GM21717 (cell line): ENCODE results near the gene MAPK11.

ENCODE experiments used
- ATAC-seq: cut with Tn5 transposase; IDR thresholded peaks from one replicate; pipeline ENCODE4 v1.9.1; 2021; ENCODE audit warnings: mild to moderate bottlenecking, moderate library complexity; ENCODE audit not compliant: unreplicated experiment

The MAPK11 gene

GRCh38 chr22:50250555-50251476, 19.4 kb downstream of the MAPK11 start, which contains the start of gene HDAC10:
TSS of gene HDAC10 (minus strand) at chr22:50251265. CDS start at chr22:50251032, 233 bp downstream.
- peak; percentile 32 for ATAC-seq

- ATAC-seq = no peak
These were observed 20.0 kb downstream of the MAPK11 start for GRCh38 chr22:50250249-50250554.

DNA sequence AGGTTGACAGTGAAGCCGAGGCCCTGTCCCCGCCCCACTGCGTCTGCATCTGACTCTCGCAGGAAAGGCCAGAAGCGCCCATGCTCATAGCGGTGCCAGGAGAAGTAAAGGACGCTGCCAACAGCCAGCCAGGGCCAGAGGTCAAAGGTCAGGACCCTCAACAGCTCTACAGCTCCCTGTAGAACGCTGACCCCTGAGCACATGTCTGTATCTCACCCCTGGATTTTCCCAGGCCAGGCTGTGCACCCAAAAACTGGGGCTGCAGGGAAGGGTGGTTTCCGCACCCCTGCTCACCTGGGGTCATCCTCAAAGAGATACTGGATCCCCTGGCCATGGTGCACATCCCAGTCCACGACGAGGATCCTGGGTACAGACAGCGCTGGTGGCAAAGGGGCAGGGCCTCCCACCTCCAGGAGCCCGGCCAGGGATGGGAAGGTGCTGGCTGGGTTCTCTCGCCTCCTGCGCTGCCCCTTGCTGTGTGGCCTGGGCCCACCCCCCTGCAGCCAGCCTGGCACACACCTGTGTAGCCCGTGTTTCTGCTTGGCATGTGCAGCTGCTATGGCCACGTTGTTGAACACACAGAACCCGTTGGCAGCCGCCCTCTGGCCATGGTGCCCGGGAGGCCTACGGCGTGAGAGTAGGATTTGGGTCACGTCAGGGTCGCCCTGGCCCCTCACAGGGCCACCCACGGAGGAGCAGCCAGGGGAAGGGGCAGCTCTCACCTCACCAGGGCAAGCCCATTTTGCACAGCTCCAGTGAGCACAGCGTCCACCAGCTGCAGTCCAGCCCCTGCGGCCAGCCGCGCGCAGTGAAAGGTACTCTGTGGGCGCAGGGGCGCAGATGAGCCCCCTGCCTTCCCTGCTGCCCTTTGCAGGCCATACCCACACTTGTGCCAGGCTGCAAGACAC, 20.6 kb downstream of the MAPK11 start:
- no peak for ATAC-seq

GRCh38 chr22:50248196-50249081, 21.7 kb downstream of the MAPK11 start:
- no peak for ATAC-seq

- no peak for ATAC-seq
These were observed 22.4 kb downstream of the MAPK11 start for GRCh38 chr22:50247748-50248147.

- no peak for ATAC-seq
These were observed 23.7 kb downstream of the MAPK11 start for GRCh38 chr22:50246242-50247175.

DNA sequence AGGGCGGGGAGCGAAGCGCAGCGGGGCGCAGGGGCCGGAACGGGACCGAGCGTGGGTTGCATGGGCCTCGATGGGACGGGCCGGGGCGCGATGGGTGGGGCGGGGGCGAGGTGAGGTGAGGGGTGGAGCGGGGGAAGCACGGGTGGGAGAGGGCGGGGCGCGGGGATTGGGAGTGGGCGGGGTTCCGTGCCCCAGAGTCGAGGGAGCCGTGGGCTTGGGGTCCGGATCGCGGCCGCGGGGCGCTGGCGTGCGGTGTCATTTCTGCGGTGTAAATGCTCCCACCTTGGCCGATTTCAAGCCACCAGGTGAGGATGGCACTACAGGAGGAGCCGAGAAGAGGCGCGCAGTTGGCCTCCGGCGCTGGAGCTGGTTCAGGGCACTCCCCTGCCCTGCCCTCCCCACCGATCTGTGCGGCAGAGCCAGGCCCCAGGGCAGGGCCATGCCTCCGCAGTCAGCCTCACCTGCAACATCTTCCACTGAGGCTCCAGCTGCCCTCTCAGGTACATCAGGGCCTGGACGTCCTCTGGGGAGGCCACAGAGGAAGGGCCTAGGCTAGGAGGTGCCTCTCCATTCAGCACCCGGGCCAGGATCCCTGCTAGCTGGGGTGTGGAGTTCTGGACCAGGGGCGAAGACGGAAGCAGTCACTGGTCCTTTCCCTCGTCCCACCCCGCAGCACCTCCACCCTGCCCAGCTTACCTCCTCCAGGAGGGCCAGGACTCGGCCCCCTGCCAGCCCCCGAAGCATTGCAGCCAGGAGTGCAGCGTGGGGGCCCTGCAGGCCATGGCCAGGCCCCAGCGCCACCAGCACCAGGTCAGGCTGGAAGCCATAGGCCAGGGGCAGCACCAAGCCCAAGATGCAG, 24.7 kb downstream of the MAPK11 start:
- ATAC-seq = no peak

- ATAC-seq = peak; percentile 45
These were observed 25.6 kb downstream of the MAPK11 start, which contains the start of gene TUBGCP6 for GRCh38 chr22:50244420-50245213. TSS of gene TUBGCP6 (minus strand) at chr22:50245023. CDS start at chr22:50244459, 564 bp downstream.

GRCh38 chr22:50243685-50244419, 26.3 kb downstream of the MAPK11 start:
- no peak for ATAC-seq

- ATAC-seq = no peak
These were observed 27.7 kb downstream of the MAPK11 start for GRCh38 chr22:50242406-50242949.

DNA sequence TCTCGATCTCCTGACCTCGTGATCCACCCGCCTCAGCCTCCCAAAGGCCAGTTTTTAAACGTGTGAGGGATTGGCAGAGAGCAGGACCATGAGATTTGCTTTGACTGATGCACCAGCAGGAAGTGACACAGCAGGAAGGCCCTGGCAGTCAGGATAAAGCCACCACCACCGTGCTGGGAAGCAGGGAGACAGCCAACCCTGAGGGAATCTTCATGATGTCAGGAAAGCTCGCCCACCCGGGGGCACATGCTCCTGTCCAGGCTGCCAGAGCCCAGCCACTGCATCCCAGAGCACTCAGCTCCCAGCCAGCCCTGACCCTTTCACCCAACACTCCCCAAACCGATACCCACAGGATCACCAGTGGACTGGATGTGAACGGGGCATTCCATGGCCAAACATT, 31.4 kb downstream of the MAPK11 start:
- ATAC-seq = no peak

DNA sequence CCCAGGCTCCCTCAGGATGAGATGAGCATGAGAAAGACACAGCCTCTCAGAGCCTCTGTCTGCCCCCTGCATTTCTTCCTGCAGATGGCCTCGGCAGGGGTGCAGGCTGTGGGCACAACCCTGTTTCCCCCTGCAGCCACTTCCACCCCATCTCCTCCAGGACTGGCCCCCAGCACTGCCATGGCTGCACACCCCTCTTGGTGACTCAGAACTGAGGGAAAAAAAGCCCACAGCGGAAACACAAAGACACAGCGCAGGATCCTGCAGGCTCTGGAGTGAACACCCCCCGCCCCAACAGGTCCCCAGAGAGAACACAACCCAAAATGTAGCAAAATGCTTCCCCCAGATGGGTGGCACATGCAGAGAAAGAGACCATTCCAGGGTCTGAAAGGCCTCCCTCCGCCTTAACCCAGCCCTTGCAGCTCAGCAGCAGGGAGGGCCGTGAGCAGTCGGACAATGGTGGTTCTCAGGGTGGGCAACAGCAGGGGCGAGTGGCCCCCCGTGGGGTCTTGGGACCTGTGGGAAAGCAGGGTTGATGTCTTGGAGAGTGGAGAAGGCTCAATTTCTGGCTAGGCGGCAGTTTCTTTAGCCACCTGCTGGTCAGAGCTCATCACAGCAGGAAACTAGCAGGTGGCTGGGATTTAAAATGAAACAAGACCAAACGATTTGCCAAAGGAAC, 33.3 kb downstream of the MAPK11 start:
- ATAC-seq = no peak

DNA sequence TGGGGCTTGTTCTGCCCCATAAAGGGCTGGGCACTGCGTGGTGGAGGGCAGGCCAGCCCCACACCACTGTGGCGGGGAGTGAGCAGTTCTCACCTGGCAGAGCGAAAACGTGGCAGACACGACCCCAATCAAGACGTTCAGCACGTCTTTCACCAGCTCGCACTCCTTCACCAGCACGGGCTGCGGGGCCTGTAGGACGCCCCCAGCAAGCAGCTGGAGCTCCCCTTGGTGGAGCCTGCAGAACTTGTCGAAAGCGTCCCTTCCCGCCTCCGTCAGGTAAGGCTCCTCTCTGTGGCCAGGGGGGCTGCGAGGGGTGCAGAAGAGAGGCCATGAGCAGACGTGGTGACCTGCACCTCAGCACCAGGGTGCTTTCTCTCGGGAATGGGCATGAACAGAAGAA, 37.0 kb downstream of the MAPK11 start:
- ATAC-seq = no peak

GRCh38 chr22:50232481-50233151, 37.6 kb downstream of the MAPK11 start:
- ATAC-seq = no peak

GRCh38 chr22:50229370-50229769, 40.8 kb downstream of the MAPK11 start:
- ATAC-seq = no peak

- no peak for ATAC-seq
These were observed 41.8 kb downstream of the MAPK11 start for GRCh38 chr22:50228366-50228765.
